Endothelial cell of umbilical vein (primary cell): ENCODE results near the gene APEX1.

Source experiments
- CTCF ChIP-seq, 2 donors: IDR thresholded peaks; 1 replicate in 1 of 2; 2 replicates in 1 of 2; pipeline ENCODE4 v1.5.1; 2011; ENCODE audit warnings: low read length in 2 of 2, mild to moderate bottlenecking in 2 of 2, moderate library complexity in 2 of 2, control low read depth in 1 of 2, inconsistent platforms in 1 of 2, low read depth in 1 of 2; ENCODE audit not compliant: insufficient read depth in 1 of 2; ENCODE audit errors: extremely low read depth in 1 of 2
- EZH2 ChIP-seq: IDR thresholded peaks from 2 replicates; pipeline ENCODE4 v1.6.1; 2012; ENCODE audit warnings: borderline replicate concordance, low read depth, mild to moderate bottlenecking, moderate library complexity, low read length, inconsistent platforms; ENCODE audit not compliant: severe bottlenecking
- POLR2A ChIP-seq: IDR thresholded peaks from 2 replicates; pipeline ENCODE4 v1.6.1; 2012; ENCODE audit warnings: low read depth, mild to moderate bottlenecking, control low read depth, low read length
- POLR2AphosphoS5 ChIP-seq: IDR thresholded peaks from 2 replicates; pipeline ENCODE4 v1.6.1; 2012; ENCODE audit warnings: low read depth, mild to moderate bottlenecking, control low read depth, low read length, moderate library complexity; ENCODE audit not compliant: insufficient read depth

DNA sequence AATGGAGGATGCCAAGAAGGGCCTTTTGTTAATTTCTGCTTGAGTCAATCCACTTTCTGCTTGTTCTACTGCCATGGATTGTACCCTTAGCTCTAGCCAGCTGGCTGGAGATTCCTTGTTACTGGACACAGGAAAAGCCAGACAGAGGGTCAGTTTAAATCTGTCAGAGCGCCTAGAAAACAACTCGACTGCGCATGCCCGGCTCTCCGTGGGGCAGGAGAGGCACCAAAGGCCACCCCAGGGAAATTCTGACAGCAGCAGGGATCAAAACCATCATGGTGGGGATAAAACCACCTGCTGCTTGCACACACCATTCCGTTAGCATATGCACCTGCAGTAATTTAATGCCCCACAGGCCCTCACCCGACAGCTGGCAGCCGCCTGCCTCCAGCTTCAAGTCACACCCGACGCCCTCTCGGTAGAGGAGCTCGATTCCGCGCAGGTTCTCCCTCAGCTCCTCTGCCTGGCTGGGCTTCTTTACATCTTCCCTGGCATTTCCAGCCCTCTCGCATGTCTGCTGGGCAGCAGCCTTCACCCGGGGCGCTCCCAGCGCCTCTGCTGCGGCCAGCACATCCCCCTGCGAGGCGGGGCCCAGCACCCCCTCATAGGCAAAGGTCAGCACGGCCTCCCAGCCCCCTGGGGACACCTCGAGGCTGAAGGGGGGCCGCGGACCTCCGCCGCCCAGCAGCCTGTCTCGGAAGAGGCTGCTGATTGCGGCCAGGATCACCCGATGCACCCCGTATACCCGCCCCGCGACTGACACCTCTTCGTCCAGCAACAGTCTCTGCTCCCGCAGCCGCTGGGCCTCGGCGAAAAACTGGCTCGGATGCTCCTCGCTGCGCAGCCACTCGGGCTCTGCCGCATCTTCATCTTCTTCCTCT lies 20.1 kb upstream of the APEX1 start:
- no peak for TF ChIP-seq CTCF (IDR thresholded peaks at IDR 0.05; ENCODE audit: extremely low read depth in 1 of 2, insufficient read depth in 1 of 2, low read depth in 1 of 2, low read length in 2 of 2)
- TF ChIP-seq POLR2A: no peak
- TF ChIP-seq EZH2: no peak
- no peak for TF ChIP-seq POLR2AphosphoS5
